GM23338 (cell line): Measurements from ENCODE around the gene STXBP5. TPM values are rescaled to one million over a fixed set of nuclear protein-coding genes. Genes with fewer than 3 reads are reported as not detected.

ENCODE experiments used
- ATAC-seq: fragments of 200-7000 bp; cut with Tn5 transposase; 3 replicates; pipeline ENCODE4 v1.9.1; 2020
- DNase-seq: peaks from one replicate; pipeline ENCODE4 v3.0.0-alpha.2; 2015; ENCODE audit warnings: low spot score
- H2AFZ ChIP-seq: fragments of 200-600 bp; sonication (generic); 2 replicates; pipeline ENCODE4 v1.8.0; 2016; ENCODE audit warnings: antibody characterized with exemption, mild to moderate bottlenecking, moderate library complexity
- H3F3A ChIP-seq: fragments of 200-600 bp; sonication (generic); replicated peaks from 2 replicates; pipeline ENCODE4 v1.8.0; 2017; ENCODE audit warnings: antibody characterized with exemption, mixed run types, low read depth
- H3K27ac ChIP-seq: fragments of 200-600 bp; sonication (generic); 2 replicates; pipeline ENCODE4 v1.6.1; 2016; ENCODE audit warnings: low read depth
- H3K27me3 ChIP-seq: fragments of 200-600 bp; sonication (generic); 2 replicates; pipeline ENCODE4 v1.8.0; 2016; ENCODE audit warnings: mild to moderate bottlenecking, mixed run types, moderate library complexity; ENCODE audit not compliant: insufficient read depth
- H3K36me3 ChIP-seq: fragments of 200-600 bp; sonication (generic); 2 replicates; pipeline ENCODE4 v1.8.0; 2016; ENCODE audit warnings: mild to moderate bottlenecking; ENCODE audit not compliant: insufficient read depth
- H3K4me1 ChIP-seq: fragments of 200-600 bp; sonication (generic); 2 replicates; pipeline ENCODE4 v1.8.0; 2016; ENCODE audit warnings: mild to moderate bottlenecking, moderate library complexity; ENCODE audit not compliant: insufficient read depth
- H3K4me2 ChIP-seq: fragments of 200-600 bp; sonication (generic); 2 replicates; pipeline ENCODE4 v1.7.1; 2017; ENCODE audit warnings: mixed run types
- H3K4me3 ChIP-seq: fragments of 200-600 bp; sonication (generic); 2 replicates; pipeline ENCODE4 v1.6.1; 2016; ENCODE audit warnings: mixed run types
- H3K79me2 ChIP-seq: fragments of 200-600 bp; sonication (generic); replicated peaks from 2 replicates; pipeline ENCODE4 v1.8.0; 2017; ENCODE audit warnings: mild to moderate bottlenecking; ENCODE audit not compliant: insufficient read depth
- H3K9me2 ChIP-seq: fragments of 200-600 bp; sonication (generic); 2 replicates; pipeline ENCODE4 v1.8.0; 2017; ENCODE audit not compliant: insufficient read depth
- H4K20me1 ChIP-seq: fragments of 200-600 bp; sonication (generic); replicated peaks from 2 replicates; pipeline ENCODE4 v1.8.0; 2017; ENCODE audit warnings: mild to moderate bottlenecking; ENCODE audit not compliant: insufficient read depth
- H3K27ac Mint-ChIP-seq: 2 replicates; pipeline ENCODE4 v1.8.0; 2020; ENCODE audit warnings: inconsistent platforms, mild to moderate bottlenecking, moderate library complexity, mixed read lengths
- H3K27me3 Mint-ChIP-seq: 3 replicates; pipeline ENCODE4 v1.8.0; 2022; ENCODE audit warnings: low read depth, mild to moderate bottlenecking, moderate library complexity, mixed read lengths, inconsistent platforms; ENCODE audit not compliant: insufficient read depth, poor library complexity
- H3K36me3 Mint-ChIP-seq: 3 replicates; pipeline ENCODE4 v1.8.0; 2021; ENCODE audit warnings: low read depth, mild to moderate bottlenecking, inconsistent platforms, moderate library complexity, mixed read lengths
- H3K4me1 Mint-ChIP-seq: 3 replicates; pipeline ENCODE4 v1.8.0; 2020; ENCODE audit warnings: mild to moderate bottlenecking, inconsistent platforms, mixed read lengths
- H3K4me3 Mint-ChIP-seq: 3 replicates; pipeline ENCODE4 v1.8.0; 2021; ENCODE audit warnings: moderate library complexity, mild to moderate bottlenecking, inconsistent platforms, mixed read lengths
- H3K9me3 Mint-ChIP-seq: 3 replicates; pipeline ENCODE4 v1.8.0; 2020; ENCODE audit warnings: moderate library complexity, mild to moderate bottlenecking, inconsistent platforms, mixed read lengths
- CREB1 ChIP-seq: fragments of 250-450 bp; sonication (Bioruptor Pico); IDR thresholded peaks from 2 replicates; pipeline ENCODE4 v1.5.0; 2020; ENCODE audit warnings: low read depth, mild to moderate bottlenecking, moderate library complexity
- EZH2 ChIP-seq: fragments of 200-600 bp; sonication (generic); IDR thresholded peaks from one replicate; pipeline ENCODE4 v1.8.0; 2017; ENCODE audit warnings: antibody characterized with exemption, mild to moderate bottlenecking, low read depth; ENCODE audit not compliant: unreplicated experiment
- EZH2phosphoT487 ChIP-seq: fragments of 200-600 bp; sonication (generic); IDR thresholded peaks from one replicate; pipeline ENCODE4 v1.8.1; 2018; ENCODE audit warnings: antibody characterized with exemption; ENCODE audit not compliant: unreplicated experiment
- JUNB ChIP-seq: IDR thresholded peaks from one replicate; pipeline ENCODE4 v1.6.1; 2016; ENCODE audit warnings: antibody characterized with exemption; ENCODE audit not compliant: unreplicated experiment
- NANOG ChIP-seq: IDR thresholded peaks from 2 replicates; pipeline ENCODE4 v1.6.1; 2016; ENCODE audit warnings: antibody characterized with exemption, borderline replicate concordance
- POLR2AphosphoS5 ChIP-seq: IDR thresholded peaks from 2 replicates; pipeline ENCODE4 v1.6.1; 2016; ENCODE audit warnings: antibody characterized with exemption, low read depth
- STAT1 ChIP-seq: IDR thresholded peaks from one replicate; pipeline ENCODE4 v1.6.1; 2016; ENCODE audit warnings: antibody characterized with exemption; ENCODE audit not compliant: unreplicated experiment
- ZNF114 ChIP-seq: fragments of 250-450 bp; sonication (Bioruptor Pico); IDR thresholded peaks from 2 replicates; pipeline ENCODE4 v1.5.0; 2020; ENCODE audit warnings: mild to moderate bottlenecking, moderate library complexity
- ZNF331 ChIP-seq: fragments of 250-450 bp; sonication (Bioruptor Pico); IDR thresholded peaks from 2 replicates; pipeline ENCODE4 v1.5.0; 2020; ENCODE audit warnings: low read depth, mild to moderate bottlenecking, moderate library complexity
- polyA plus RNA-seq: library from polyadenylated mRNA; unstranded; fragments of >200 nt; fragmentation: Nextera tagmentation; extraction: Ambion mirVana; gene quantifications from 2 replicates; pipeline ENCODE4 v1.2.1, GENCODE V29; 2016
- total RNA-seq: library from RNA; depleted of rRNA; stranded (reverse); fragments of >200 nt; shearing (Covaris generic); gene quantifications from 2 replicates; pipeline ENCODE4 v1.2.3, GENCODE V29; 2014
- TF ChIP-seq, protein P1 (sequence below), 2 experiments: fragments of 200-600 bp in 1 of 2; sonication (generic) in 1 of 2; conservative IDR thresholded peaks; 2 replicates each; pipeline versions ENCODE4 v1.5.1 to v1.6.1; 2016 to 2017; ENCODE audit warnings: antibody characterized with exemption in 2 of 2, low read depth in 2 of 2, mild to moderate bottlenecking in 2 of 2, moderate library complexity in 1 of 2
- TF ChIP-seq, protein P2 (sequence below): IDR thresholded peaks from 2 replicates; pipeline ENCODE4 v1.6.1; 2016; ENCODE audit warnings: antibody characterized with exemption
- TF ChIP-seq, protein P3 (sequence below): fragments of 250-450 bp; sonication (Bioruptor Pico); IDR thresholded peaks from 2 replicates; pipeline ENCODE4 v1.5.0; 2020; ENCODE audit warnings: mild to moderate bottlenecking, moderate library complexity
- TF ChIP-seq, protein P4 (sequence below): IDR thresholded peaks from one replicate; pipeline ENCODE4 v1.6.1; 2018; ENCODE audit warnings: antibody characterized with exemption; ENCODE audit not compliant: unreplicated experiment

The STXBP5 gene
- total and polyA plus RNA-seq, 2 experiments from 2014 or later: 3.9 to 17.8 TPM

GRCh38 chr6:147384029-147384428 lies 179.8 kb downstream of the STXBP5 start:
- peaks cover 22% of the 10 kb centered on the region for H3K36me3 Mint-ChIP-seq
- no peak overlapping the region for H2AFZ ChIP-seq
- H3K36me3 ChIP-seq: 0 out of 2 replicates have a peak, but pooled peaks cover 4% of the 10 kb centered on the region
- H3K4me1 ChIP-seq: no peaks in the 10 kb centered on the region
- no peak for TF ChIP-seq EZH2
- TF ChIP-seq, protein P1, sequence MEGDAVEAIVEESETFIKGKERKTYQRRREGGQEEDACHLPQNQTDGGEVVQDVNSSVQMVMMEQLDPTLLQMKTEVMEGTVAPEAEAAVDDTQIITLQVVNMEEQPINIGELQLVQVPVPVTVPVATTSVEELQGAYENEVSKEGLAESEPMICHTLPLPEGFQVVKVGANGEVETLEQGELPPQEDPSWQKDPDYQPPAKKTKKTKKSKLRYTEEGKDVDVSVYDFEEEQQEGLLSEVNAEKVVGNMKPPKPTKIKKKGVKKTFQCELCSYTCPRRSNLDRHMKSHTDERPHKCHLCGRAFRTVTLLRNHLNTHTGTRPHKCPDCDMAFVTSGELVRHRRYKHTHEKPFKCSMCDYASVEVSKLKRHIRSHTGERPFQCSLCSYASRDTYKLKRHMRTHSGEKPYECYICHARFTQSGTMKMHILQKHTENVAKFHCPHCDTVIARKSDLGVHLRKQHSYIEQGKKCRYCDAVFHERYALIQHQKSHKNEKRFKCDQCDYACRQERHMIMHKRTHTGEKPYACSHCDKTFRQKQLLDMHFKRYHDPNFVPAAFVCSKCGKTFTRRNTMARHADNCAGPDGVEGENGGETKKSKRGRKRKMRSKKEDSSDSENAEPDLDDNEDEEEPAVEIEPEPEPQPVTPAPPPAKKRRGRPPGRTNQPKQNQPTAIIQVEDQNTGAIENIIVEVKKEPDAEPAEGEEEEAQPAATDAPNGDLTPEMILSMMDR (conservative IDR thresholded peaks at IDR 0.05; ENCODE audit: low read depth in 2 of 2): no peak
- TF ChIP-seq STAT1: no peak
- no peak for TF ChIP-seq EZH2phosphoT487
- no peak for TF ChIP-seq ZNF114 (CRISPR knock-in tag)
- TF ChIP-seq, protein P2, sequence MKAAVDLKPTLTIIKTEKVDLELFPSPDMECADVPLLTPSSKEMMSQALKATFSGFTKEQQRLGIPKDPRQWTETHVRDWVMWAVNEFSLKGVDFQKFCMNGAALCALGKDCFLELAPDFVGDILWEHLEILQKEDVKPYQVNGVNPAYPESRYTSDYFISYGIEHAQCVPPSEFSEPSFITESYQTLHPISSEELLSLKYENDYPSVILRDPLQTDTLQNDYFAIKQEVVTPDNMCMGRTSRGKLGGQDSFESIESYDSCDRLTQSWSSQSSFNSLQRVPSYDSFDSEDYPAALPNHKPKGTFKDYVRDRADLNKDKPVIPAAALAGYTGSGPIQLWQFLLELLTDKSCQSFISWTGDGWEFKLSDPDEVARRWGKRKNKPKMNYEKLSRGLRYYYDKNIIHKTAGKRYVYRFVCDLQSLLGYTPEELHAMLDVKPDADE: no peak
- TF ChIP-seq, protein P3, sequence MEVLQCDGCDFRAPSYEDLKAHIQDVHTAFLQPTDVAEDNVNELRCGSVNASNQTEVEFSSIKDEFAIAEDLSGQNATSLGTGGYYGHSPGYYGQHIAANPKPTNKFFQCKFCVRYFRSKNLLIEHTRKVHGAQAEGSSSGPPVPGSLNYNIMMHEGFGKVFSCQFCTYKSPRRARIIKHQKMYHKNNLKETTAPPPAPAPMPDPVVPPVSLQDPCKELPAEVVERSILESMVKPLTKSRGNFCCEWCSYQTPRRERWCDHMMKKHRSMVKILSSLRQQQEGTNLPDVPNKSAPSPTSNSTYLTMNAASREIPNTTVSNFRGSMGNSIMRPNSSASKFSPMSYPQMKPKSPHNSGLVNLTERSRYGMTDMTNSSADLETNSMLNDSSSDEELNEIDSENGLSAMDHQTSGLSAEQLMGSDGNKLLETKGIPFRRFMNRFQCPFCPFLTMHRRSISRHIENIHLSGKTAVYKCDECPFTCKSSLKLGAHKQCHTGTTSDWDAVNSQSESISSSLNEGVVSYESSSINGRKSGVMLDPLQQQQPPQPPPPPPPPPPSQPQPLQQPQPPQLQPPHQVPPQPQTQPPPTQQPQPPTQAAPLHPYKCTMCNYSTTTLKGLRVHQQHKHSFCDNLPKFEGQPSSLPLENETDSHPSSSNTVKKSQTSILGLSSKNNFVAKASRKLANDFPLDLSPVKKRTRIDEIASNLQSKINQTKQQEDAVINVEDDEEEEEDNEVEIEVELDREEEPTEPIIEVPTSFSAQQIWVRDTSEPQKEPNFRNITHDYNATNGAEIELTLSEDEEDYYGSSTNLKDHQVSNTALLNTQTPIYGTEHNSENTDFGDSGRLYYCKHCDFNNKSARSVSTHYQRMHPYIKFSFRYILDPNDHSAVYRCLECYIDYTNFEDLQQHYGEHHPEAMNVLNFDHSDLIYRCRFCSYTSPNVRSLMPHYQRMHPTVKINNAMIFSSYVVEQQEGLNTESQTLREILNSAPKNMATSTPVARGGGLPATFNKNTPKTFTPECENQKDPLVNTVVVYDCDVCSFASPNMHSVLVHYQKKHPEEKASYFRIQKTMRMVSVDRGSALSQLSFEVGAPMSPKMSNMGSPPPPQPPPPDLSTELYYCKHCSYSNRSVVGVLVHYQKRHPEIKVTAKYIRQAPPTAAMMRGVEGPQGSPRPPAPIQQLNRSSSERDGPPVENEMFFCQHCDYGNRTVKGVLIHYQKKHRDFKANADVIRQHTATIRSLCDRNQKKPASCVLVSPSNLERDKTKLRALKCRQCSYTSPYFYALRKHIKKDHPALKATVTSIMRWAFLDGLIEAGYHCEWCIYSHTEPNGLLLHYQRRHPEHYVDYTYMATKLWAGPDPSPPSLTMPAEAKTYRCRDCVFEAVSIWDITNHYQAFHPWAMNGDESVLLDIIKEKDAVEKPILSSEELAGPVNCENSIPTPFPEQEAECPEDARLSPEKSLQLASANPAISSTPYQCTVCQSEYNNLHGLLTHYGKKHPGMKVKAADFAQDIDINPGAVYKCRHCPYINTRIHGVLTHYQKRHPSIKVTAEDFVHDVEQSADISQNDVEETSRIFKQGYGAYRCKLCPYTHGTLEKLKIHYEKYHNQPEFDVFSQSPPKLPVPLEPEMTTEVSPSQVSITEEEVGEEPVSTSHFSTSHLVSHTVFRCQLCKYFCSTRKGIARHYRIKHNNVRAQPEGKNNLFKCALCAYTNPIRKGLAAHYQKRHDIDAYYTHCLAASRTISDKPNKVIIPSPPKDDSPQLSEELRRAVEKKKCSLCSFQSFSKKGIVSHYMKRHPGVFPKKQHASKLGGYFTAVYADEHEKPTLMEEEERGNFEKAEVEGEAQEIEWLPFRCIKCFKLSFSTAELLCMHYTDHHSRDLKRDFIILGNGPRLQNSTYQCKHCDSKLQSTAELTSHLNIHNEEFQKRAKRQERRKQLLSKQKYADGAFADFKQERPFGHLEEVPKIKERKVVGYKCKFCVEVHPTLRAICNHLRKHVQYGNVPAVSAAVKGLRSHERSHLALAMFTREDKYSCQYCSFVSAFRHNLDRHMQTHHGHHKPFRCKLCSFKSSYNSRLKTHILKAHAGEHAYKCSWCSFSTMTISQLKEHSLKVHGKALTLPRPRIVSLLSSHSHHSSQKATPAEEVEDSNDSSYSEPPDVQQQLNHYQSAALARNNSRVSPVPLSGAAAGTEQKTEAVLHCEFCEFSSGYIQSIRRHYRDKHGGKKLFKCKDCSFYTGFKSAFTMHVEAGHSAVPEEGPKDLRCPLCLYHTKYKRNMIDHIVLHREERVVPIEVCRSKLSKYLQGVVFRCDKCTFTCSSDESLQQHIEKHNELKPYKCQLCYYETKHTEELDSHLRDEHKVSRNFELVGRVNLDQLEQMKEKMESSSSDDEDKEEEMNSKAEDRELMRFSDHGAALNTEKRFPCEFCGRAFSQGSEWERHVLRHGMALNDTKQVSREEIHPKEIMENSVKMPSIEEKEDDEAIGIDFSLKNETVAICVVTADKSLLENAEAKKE (CRISPR knock-in tag): no peak
- no peak for TF ChIP-seq CREB1
- TF ChIP-seq NANOG: no peak
- no peak for TF ChIP-seq POLR2AphosphoS5
- TF ChIP-seq, protein P4, sequence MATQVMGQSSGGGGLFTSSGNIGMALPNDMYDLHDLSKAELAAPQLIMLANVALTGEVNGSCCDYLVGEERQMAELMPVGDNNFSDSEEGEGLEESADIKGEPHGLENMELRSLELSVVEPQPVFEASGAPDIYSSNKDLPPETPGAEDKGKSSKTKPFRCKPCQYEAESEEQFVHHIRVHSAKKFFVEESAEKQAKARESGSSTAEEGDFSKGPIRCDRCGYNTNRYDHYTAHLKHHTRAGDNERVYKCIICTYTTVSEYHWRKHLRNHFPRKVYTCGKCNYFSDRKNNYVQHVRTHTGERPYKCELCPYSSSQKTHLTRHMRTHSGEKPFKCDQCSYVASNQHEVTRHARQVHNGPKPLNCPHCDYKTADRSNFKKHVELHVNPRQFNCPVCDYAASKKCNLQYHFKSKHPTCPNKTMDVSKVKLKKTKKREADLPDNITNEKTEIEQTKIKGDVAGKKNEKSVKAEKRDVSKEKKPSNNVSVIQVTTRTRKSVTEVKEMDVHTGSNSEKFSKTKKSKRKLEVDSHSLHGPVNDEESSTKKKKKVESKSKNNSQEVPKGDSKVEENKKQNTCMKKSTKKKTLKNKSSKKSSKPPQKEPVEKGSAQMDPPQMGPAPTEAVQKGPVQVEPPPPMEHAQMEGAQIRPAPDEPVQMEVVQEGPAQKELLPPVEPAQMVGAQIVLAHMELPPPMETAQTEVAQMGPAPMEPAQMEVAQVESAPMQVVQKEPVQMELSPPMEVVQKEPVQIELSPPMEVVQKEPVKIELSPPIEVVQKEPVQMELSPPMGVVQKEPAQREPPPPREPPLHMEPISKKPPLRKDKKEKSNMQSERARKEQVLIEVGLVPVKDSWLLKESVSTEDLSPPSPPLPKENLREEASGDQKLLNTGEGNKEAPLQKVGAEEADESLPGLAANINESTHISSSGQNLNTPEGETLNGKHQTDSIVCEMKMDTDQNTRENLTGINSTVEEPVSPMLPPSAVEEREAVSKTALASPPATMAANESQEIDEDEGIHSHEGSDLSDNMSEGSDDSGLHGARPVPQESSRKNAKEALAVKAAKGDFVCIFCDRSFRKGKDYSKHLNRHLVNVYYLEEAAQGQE: no peak
- no peak for TF ChIP-seq JUNB
- no peak for TF ChIP-seq ZNF331 (CRISPR knock-in tag)
- H3K79me2 ChIP-seq: no peaks in the 10 kb centered on the region
- no peak overlapping the region for H3K4me3 ChIP-seq
- H3K4me1 Mint-ChIP-seq: no peaks in the 10 kb centered on the region; the same call in 2 of the 3 replicates
- ATAC-seq (no peak), DNase-seq (no peak)
- H3K27ac ChIP-seq: no peak overlapping the region
- H4K20me1 ChIP-seq: no peaks in the 10 kb centered on the region
- no peaks in the 10 kb centered on the region for H3F3A ChIP-seq
- H3K4me3 Mint-ChIP-seq: no peak overlapping the region
- no peaks in the 10 kb centered on the region for H3K27me3 ChIP-seq
- no peak overlapping the region for H3K27ac Mint-ChIP-seq
- H3K27me3 Mint-ChIP-seq: peaks cover 2% of the 10 kb centered on the region
- no peak overlapping the region for H3K4me2 ChIP-seq
- H3K9me2 ChIP-seq: no peaks in the 10 kb centered on the region
- H3K9me3 Mint-ChIP-seq: peaks cover 17% of the 10 kb centered on the region
